GM13977 (cell line): ENCODE results near the gene EGFLAM.
A peak's percentile ranks its signal among the peaks of the same experiment; 100 is the strongest.

Source experiments
- DNase-seq: peaks from one replicate; pipeline ENCODE4 v3.0.0; 2012; ENCODE audit warnings: low spot score
- in situ Hi-C: fragments of 300-500 bp; cut with MboI; formaldehyde crosslinking; loops from one replicate; pipeline ENCODE4 v1.12.0; 2022; ENCODE audit warnings: low sequenced_read_pairs, low pct_unique_long_range_greater_than_20kb, mixed read lengths, inconsistent platforms; ENCODE audit not compliant: unreplicated experiment
- TF ChIP-seq, protein P1 (sequence below): IDR thresholded peaks from 2 replicates; pipeline ENCODE4 v1.5.1; 2012; ENCODE audit warnings: mild to moderate bottlenecking, control low read depth; ENCODE audit not compliant: insufficient read depth; ENCODE audit errors: extremely low read depth, missing control alignments

EGFLAM gene

GRCh38 chr5:38382898-38383297 is 124.5 kb downstream of the EGFLAM start:
- in situ Hi-C loops: no loop called here
- TF ChIP-seq, protein P1, sequence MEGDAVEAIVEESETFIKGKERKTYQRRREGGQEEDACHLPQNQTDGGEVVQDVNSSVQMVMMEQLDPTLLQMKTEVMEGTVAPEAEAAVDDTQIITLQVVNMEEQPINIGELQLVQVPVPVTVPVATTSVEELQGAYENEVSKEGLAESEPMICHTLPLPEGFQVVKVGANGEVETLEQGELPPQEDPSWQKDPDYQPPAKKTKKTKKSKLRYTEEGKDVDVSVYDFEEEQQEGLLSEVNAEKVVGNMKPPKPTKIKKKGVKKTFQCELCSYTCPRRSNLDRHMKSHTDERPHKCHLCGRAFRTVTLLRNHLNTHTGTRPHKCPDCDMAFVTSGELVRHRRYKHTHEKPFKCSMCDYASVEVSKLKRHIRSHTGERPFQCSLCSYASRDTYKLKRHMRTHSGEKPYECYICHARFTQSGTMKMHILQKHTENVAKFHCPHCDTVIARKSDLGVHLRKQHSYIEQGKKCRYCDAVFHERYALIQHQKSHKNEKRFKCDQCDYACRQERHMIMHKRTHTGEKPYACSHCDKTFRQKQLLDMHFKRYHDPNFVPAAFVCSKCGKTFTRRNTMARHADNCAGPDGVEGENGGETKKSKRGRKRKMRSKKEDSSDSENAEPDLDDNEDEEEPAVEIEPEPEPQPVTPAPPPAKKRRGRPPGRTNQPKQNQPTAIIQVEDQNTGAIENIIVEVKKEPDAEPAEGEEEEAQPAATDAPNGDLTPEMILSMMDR: peak; percentile 82
- DNase-seq: peak; percentile 57

GRCh38 chr5:38383701-38384100 is 125.3 kb downstream of the EGFLAM start:
- in situ Hi-C loops: no loop called here
- TF ChIP-seq, protein P1: no peak

GRCh38 chr5:38384396-38384795 is 126.0 kb downstream of the EGFLAM start:
- DNase-seq: no peak
- in situ Hi-C loops: no loop called here
- TF ChIP-seq, protein P1: no peak

More at GRCh38 chr5:38383701-38384100, 125.3 kb downstream of the EGFLAM start:
- DNase-seq: no peak

DNA sequence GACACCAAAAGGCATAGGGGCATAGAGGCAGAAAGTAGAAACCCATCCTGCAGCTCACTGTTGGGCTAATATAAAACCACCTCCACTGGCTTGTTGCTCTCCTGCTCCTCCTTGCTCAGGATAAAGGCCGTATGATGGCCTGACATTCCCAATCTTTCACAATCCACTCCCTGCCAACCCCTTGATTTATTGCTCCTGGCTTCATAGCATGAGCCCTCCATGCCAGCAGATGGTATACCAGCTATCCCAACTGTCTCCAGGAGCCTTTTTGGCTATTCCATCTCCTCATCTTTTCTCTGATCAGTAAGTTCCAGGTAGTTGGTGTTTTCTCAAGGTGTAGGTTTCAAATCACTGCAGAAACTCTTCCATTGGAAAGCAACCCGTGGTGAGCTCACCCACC is 128.8 kb downstream of the EGFLAM start:
- TF ChIP-seq, protein P1: no peak
- no peak for DNase-seq
- in situ Hi-C loops: no loop called here

- no peak for DNase-seq
- TF ChIP-seq, protein P1: no peak
- in situ Hi-C loops: no loop called here
These were observed 135.3 kb downstream of the EGFLAM start for GRCh38 chr5:38393636-38394035.

GRCh38 chr5:38396766-38397165 is 138.4 kb downstream of the EGFLAM start:
- TF ChIP-seq, protein P1: no peak
- in situ Hi-C loops: no loop called here
- DNase-seq: no peak

DNA sequence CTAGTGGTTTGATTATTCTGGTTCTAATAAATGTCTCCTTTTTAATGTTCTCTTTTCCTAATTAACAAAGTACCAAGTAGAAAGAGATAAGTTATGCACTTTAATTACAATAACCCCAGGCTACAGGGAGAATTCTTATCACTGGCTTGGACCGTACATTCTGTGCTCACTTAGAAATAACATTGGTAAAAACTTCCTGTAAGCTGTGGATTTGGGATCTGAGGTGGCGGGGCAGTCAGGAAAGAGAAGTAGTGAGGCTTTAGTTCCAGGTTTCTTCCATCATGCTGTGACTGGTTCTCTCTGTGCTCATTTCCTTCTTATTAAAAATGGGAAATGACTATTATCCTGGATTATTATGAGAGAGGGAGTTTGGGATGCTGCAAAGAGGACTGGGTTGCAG is 142.0 kb downstream of the EGFLAM start:
- TF ChIP-seq, protein P1: no peak
- in situ Hi-C loops: no loop called here
- no peak for DNase-seq
